ENCODE results near the gene UBXN10. TPM values are rescaled to one million over a fixed set of nuclear protein-coding genes. Genes with fewer than 3 reads are reported as not detected.
A peak's percentile ranks its signal among the peaks of the same experiment; 100 is the strongest.

Gene UBXN10
- total and polyA plus RNA-seq, 2 experiments from 2014 or later, result 0.63 to 1.2 TPM

- 84% methylated on average over 1 of the region's 1 CpG for WGBS (ENCODE audit: low lambda C conversion rate, missing lambda C conversion rate)
- H3K27ac ChIP-seq, result no peak overlapping the region
These were observed 7.0 kb downstream of the UBXN10 start for GRCh38 chr1:20192871-20193411.

DNA sequence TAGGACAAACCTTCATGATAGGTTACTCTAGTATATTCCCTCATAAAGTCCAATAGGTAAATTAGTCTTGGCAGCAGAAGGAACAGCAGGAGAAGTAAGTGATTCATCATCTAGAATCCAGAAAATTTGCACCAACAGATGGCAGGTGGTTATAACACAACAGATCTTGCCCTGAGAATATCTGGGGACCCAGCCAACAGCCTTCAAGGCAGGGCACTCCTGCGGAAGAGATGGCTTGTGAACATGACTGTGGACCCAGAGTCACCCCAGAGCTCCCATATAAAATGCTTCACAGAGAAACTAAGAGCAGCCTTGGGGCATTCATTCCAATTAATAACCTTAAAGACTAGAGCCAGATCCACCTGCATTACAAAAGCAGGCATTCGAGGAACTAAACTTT is 8.3 kb downstream of the UBXN10 start:
- no peak overlapping the region for H3K27ac ChIP-seq
- no peaks in the 10 kb centered on the region for H3K79me2 ChIP-seq
- no peaks in the 10 kb centered on the region for H3K4me1 ChIP-seq (ENCODE audit: insufficient read depth)
- H3K36me3 ChIP-seq (replicated peaks; ENCODE audit: insufficient read depth, low read depth), result no peaks in the 10 kb centered on the region
- no peaks in the 10 kb centered on the region for H3K9me2 ChIP-seq (replicated peaks; ENCODE audit: insufficient read depth)
- no peak overlapping the region for H2AFZ ChIP-seq
- TF ChIP-seq EZH2 (IDR thresholded peaks at IDR 0.05; ENCODE audit: borderline replicate concordance) (no peak), EZH2phosphoT487 (IDR thresholded peaks at IDR 0.05; ENCODE audit: low read depth, severe bottlenecking, unreplicated experiment) (no peak), CTCF (IDR thresholded peaks at IDR 0.05; ENCODE audit: poor library complexity) (no peak)
- WGBS (ENCODE audit: low lambda C conversion rate, missing lambda C conversion rate), result 67% methylated on average over 2 of the region's 2 CpGs
- no peak for DNase-seq (ENCODE audit: low spot score)
- H3K27me3 ChIP-seq, result peaks cover 3% of the 10 kb centered on the region
- H4K20me1 ChIP-seq (ENCODE audit: insufficient read depth, poor library complexity, severe bottlenecking), result no peaks in the 10 kb centered on the region
- no peaks in the 10 kb centered on the region for H3K9me3 ChIP-seq (ENCODE audit: low read depth)
- no peak overlapping the region for H3K4me3 ChIP-seq
- no peak overlapping the region for H3K4me2 ChIP-seq

More at GRCh38 chr1:20192871-20193411, 7.0 kb downstream of the UBXN10 start:
- Histone ChIP-seq H3K27me3 (no peaks in the 10 kb centered on the region), H3K4me2 (no peak overlapping the region), H3K9me2 (replicated peaks; ENCODE audit: insufficient read depth) (no peaks in the 10 kb centered on the region), H3K36me3 (replicated peaks; ENCODE audit: insufficient read depth, low read depth) (no peaks in the 10 kb centered on the region), H3K9me3 (ENCODE audit: low read depth) (no peaks in the 10 kb centered on the region), H3K79me2 (no peaks in the 10 kb centered on the region), H2AFZ (no peak overlapping the region), H3K4me3 (no peak overlapping the region), H3K4me1 (ENCODE audit: insufficient read depth) (no peaks in the 10 kb centered on the region), H4K20me1 (ENCODE audit: insufficient read depth, poor library complexity, severe bottlenecking) (no peaks in the 10 kb centered on the region)
- no peak for DNase-seq (ENCODE audit: low spot score)
- TF ChIP-seq EZH2phosphoT487 (IDR thresholded peaks at IDR 0.05; ENCODE audit: low read depth, severe bottlenecking, unreplicated experiment) (no peak), EZH2 (IDR thresholded peaks at IDR 0.05; ENCODE audit: borderline replicate concordance) (no peak), CTCF (IDR thresholded peaks at IDR 0.05; ENCODE audit: poor library complexity) (no peak)

- TF ChIP-seq CTCF (IDR thresholded peaks at IDR 0.05; ENCODE audit: poor library complexity), result peak; percentile 71
- TF ChIP-seq EZH2 (IDR thresholded peaks at IDR 0.05; ENCODE audit: borderline replicate concordance), result no peak
- Histone ChIP-seq H3K9me2 (replicated peaks; ENCODE audit: insufficient read depth) (no peaks in the 10 kb centered on the region), H3K4me1 (ENCODE audit: insufficient read depth) (peaks cover 4% of the 10 kb centered on the region), H3K79me2 (no peaks in the 10 kb centered on the region), H3K27me3 (peaks cover 3% of the 10 kb centered on the region), H3K4me3 (no peak overlapping the region), H3K27ac (no peak overlapping the region), H3K4me2 (peak overlapping the region; percentile 6), H3K36me3 (replicated peaks; ENCODE audit: insufficient read depth, low read depth) (no peaks in the 10 kb centered on the region), H2AFZ (no peak overlapping the region), H4K20me1 (ENCODE audit: insufficient read depth, poor library complexity, severe bottlenecking) (no peaks in the 10 kb centered on the region), H3K9me3 (ENCODE audit: low read depth) (no peaks in the 10 kb centered on the region)
- 40% methylated on average over 15 of the region's 15 CpGs for WGBS (ENCODE audit: low lambda C conversion rate, missing lambda C conversion rate)
- peak; percentile 68 for DNase-seq (ENCODE audit: low spot score)
These were observed 9.0 kb downstream of the UBXN10 start for GRCh38 chr1:20194757-20195461.
